BLaER1 treated with 17β-estradiol and CSF1 and Interleukin-3, amounts not matched to agents 10 nM and 100 nM (cell line): Measurements from ENCODE around the gene RPSA.

ENCODE experiments used
- H3K27ac ChIP-seq, 11 experiments: shearing (Covaris generic); formaldehyde crosslinking; 2 replicates each; pipeline ENCODE4 v1.8.1; 2022
- H3K27me3 ChIP-seq, 11 experiments: shearing (Covaris generic); formaldehyde crosslinking; 2 replicates each; pipeline ENCODE4 v1.8.1; 2022
- H3K36me3 ChIP-seq, 11 experiments: shearing (Covaris generic); formaldehyde crosslinking; 2 replicates each; pipeline ENCODE4 v1.8.1; 2022
- H3K4me1 ChIP-seq, 10 experiments: shearing (Covaris generic); formaldehyde crosslinking; 2 replicates each; pipeline ENCODE4 v1.8.1; 2022
- H3K4me2 ChIP-seq, 11 experiments: shearing (Covaris generic); formaldehyde crosslinking; 2 replicates each; pipeline ENCODE4 v1.8.1; 2022
- H3K4me3 ChIP-seq, 10 experiments: shearing (Covaris generic); formaldehyde crosslinking; 2 replicates each; pipeline ENCODE4 v1.8.1; 2022
- H3K9ac ChIP-seq, 11 experiments: shearing (Covaris generic); formaldehyde crosslinking; 2 replicates each; pipeline ENCODE4 v1.8.1; 2022
- H3K9me3 ChIP-seq, 11 experiments: shearing (Covaris generic); formaldehyde crosslinking; replicated peaks in 1 of 11; 2 replicates each; pipeline ENCODE4 v1.8.1; 2022
- H4K20me1 ChIP-seq, 11 experiments: shearing (Covaris generic); formaldehyde crosslinking; 2 replicates each; pipeline ENCODE4 v1.8.1; 2022
- Cebpa-rat ChIP-seq, 11 experiments: shearing (Covaris generic); IDR thresholded peaks; 2 replicates each; pipeline ENCODE4 v1.8.1; 2022

RPSA gene

DNA sequence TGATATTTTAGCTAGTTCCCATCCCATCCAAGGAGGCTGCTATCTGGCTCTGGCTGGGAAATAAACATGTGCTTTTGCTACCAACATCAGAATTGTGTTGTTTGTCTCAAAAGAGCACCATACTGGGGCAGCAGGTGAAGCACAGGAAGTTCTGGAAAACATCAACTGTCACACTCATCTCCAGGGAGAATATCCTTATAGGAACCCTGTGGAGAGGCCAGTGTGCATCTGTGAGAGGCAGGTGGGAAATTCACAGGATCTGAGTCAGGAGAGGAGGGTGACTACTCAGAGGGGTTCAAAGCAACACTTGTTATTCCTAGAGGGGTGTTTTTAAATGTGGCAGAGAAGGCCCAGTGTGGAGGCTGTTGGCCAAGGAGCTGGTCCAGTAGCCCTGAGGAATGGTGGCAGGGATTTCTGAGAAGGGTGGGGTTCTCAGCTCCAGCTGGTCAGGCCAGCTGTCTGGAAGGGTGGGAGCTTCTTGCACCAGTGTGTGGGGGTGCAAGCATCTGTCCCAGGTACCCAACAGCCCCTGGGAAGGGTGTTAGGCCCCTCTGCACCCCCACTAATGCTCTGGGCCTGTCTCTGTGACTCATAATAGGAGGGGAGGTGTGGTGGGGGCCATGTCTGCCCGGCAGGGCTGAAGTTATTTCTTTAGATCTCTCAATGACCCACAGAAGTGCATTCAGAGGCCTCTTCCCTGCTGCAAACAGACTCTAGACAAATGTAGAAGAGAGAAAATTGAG is 28.7 kb downstream of the RPSA start:
- Histone ChIP-seq H3K4me1 (0 out of 20 replicates have a peak, but pooled peaks cover 0 to 5% (median 0%) of the 10 kb centered on the region in 10 experiments), H3K9me3 (no peaks in the 10 kb centered on the region), H3K27ac (no peak overlapping the region), H4K20me1 (no peaks in the 10 kb centered on the region), H3K27me3 (no peaks in the 10 kb centered on the region), H3K9ac (no peak overlapping the region), H3K4me2 (no peak overlapping the region), H3K4me3 (no peak overlapping the region), H3K36me3 (no peaks in the 10 kb centered on the region)
- no peak for TF ChIP-seq Cebpa-rat (IDR thresholded peaks at IDR 0.05)

DNA sequence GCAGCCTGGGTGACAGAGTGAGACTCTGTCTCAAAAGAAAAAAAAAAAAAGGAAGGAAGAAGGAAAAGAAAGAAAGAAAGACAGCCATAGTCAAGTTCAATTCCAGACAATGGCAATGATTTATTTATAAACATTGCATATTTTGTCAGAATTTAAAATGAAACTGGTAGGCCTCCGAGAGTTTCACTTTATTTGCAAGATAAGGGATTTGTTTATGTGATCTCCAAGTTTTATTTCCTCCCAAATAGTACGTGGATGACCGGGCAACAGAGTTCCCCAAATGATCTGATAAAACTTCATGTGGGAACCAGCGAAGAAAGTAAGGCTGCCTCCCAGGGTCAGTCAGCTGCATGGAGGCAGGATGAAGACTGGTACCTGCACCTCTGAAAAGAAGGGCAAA is 32.4 kb downstream of the RPSA start:
- Histone ChIP-seq H4K20me1 (no peaks in the 10 kb centered on the region), H3K27ac (no peak overlapping the region), H3K27me3 (no peaks in the 10 kb centered on the region), H3K4me1 (no peaks in the 10 kb centered on the region), H3K4me3 (no peak overlapping the region), H3K36me3 (no peaks in the 10 kb centered on the region), H3K4me2 (no peak overlapping the region), H3K9me3 (no peaks in the 10 kb centered on the region), H3K9ac (no peak overlapping the region)
- TF ChIP-seq Cebpa-rat (IDR thresholded peaks at IDR 0.05), result no peak

DNA sequence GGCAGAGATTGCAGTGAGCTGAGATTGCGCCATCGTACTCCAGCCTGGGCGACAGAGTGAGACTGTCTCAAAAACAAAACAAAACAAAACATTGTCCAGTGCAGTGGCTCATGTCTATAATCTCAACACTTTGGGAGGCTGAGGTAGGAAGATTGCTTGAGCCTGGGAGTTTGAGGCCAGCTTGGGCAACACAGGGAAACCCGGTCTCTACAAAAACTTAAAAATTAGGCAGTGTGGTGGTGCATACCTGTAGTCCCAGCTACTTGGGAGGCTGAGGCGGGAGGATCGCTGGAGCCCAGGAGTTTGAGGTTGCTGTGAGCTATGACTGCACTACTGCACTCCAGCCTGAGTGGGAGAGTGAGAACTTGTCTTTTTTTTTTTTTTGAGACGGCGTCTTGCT is 33.8 kb downstream of the RPSA start:
- Histone ChIP-seq H3K9ac (no peak overlapping the region), H4K20me1 (no peaks in the 10 kb centered on the region), H3K4me3 (no peak overlapping the region), H3K36me3 (no peaks in the 10 kb centered on the region), H3K27ac (no peak overlapping the region), H3K4me1 (no peaks in the 10 kb centered on the region), H3K9me3 (no peaks in the 10 kb centered on the region), H3K4me2 (no peak overlapping the region), H3K27me3 (no peaks in the 10 kb centered on the region)
- no peak for TF ChIP-seq Cebpa-rat (IDR thresholded peaks at IDR 0.05)

DNA sequence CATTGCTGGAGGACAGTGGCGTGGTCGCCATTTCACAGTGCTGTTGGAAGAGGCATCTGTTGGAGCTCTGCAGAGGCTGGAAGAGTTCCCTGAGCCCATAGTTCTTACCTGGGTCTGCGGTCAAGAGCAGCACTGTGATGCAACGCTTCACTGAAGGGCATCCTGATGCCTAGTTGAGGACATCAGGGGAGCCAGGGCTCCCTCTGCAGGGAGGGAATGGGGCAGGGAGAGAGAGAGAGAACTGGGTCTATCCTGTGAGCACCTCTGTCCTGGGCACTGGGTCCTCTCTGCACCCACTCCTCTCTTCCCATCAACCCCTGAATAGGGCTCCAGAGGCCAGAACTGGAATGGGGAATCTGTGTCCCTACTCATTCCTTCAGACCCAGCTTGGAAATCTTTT is 37.0 kb downstream of the RPSA start:
- TF ChIP-seq Cebpa-rat (IDR thresholded peaks at IDR 0.05), result no peak
- Histone ChIP-seq H3K9me3 (no peaks in the 10 kb centered on the region), H3K4me2 (no peak overlapping the region), H3K27me3 (no peaks in the 10 kb centered on the region), H3K9ac (no peak overlapping the region), H3K27ac (no peak overlapping the region), H3K4me3 (no peak overlapping the region), H4K20me1 (no peaks in the 10 kb centered on the region), H3K36me3 (no peaks in the 10 kb centered on the region), H3K4me1 (peaks cover 0 to 10% (median 0%) of the 10 kb centered on the region in 10 experiments; a peak in 2 of 20 replicates)

DNA sequence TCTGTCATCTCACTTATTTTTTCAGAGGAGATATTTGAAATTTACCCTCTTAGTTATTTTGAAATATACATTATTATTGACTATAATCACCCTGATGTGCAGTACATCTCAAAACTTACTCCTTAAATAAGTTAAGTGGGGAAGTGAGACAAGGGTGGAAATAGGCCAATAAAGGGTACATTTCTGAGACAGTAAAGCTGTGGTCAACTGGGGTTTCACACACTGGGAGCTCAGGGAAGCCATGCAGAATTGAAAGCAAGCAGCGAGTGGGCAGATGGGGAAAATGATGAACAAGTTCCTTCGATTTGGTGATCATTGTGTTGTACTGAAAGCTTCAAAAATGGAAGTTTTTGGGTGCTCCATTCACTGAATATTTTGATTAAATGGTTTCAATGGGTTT is 39.4 kb downstream of the RPSA start:
- H4K20me1 ChIP-seq, result no peaks in the 10 kb centered on the region
- no peak for TF ChIP-seq Cebpa-rat (IDR thresholded peaks at IDR 0.05)

DNA sequence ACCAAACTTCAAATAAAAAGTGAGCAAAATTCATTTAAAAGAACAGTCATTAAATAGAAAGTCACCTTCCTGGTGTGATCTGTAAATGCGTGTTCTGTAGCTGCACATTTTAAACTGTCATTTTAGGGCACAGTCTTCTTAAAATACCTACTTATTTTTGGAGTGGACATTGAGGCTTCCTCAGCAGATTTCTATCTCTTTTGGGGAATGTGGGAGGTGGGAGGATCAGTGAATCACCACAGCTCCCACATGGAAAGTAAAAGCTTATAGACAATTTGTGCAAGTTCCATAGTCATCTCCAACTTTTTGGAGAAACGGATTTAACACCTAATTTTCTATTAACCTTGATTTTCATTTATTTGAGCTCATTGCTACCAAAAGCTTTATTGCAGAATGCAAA is 39.9 kb downstream of the RPSA start:
- H4K20me1 ChIP-seq, result no peaks in the 10 kb centered on the region
- H3K4me1 ChIP-seq, result peaks cover 0 to 10% (median 0%) of the 10 kb centered on the region in 10 experiments; a peak in 2 of 20 replicates
- H3K4me3 ChIP-seq, result no peak overlapping the region
- H3K9ac ChIP-seq, result no peak overlapping the region
- no peaks in the 10 kb centered on the region for H3K36me3 ChIP-seq
- no peaks in the 10 kb centered on the region for H3K27me3 ChIP-seq
- H3K27ac ChIP-seq, result no peak overlapping the region
- no peak for TF ChIP-seq Cebpa-rat (IDR thresholded peaks at IDR 0.05)
- no peaks in the 10 kb centered on the region for H3K9me3 ChIP-seq
- H3K4me2 ChIP-seq, result peak overlapping the region in 2 of 11 experiments; percentile 17 to 39; a peak in 3 of 22 replicates

More for the DNA sequence above, 39.4 kb downstream of the RPSA start:
- no peak overlapping the region for H3K27ac ChIP-seq
- peak overlapping the region in 2 of 11 experiments; percentile 8 to 39; a peak in 1 of 22 replicates for H3K4me2 ChIP-seq
- H3K36me3 ChIP-seq, result no peaks in the 10 kb centered on the region
- H3K4me3 ChIP-seq, result no peak overlapping the region
- peaks cover 0 to 10% (median 0%) of the 10 kb centered on the region in 10 experiments; a peak in 2 of 20 replicates for H3K4me1 ChIP-seq
- H3K9me3 ChIP-seq, result no peaks in the 10 kb centered on the region
- H3K27me3 ChIP-seq, result no peaks in the 10 kb centered on the region
- no peak overlapping the region for H3K9ac ChIP-seq

DNA sequence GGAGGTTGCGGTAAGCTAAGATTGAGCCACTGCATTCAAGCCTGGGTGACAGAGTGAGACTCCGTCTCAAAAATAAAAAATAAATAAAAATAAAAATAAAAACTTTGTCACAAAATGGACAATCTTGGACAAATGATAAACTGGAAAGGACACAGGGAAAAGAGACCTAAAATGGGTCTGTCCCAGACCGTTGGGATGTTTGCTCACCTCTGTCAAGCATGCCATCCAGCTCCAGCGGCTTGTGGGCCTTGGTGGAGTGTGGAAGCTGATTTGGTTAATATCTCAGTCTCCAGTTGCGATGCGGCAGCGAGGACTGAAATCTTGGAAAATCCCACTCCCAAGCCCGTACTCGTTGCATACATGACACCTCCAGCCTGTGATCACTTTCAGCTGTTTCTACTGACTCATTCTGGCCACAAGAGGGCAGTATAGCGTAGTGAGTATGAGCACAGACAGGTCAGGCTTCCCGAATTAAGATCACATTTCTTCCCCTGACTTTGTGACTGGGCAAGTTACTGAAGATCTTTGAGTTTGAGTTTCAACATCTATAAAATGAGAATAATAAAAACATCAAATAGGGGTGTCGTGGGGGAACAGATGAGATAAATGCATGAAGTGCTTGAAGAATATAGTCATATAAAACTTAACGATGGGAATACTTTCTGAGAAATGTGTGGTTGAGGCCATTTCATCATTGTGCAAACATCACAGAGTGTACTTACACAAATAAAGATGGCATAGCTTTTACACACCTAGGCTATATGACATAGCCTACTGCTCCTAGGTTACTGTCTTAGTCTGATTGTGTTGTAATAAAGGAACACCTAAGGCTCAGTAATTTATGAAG is 41.3 kb downstream of the RPSA start:
- no peak for TF ChIP-seq Cebpa-rat (IDR thresholded peaks at IDR 0.05)
- H3K9ac ChIP-seq, result no peak overlapping the region
- peaks cover 0 to 10% (median 0%) of the 10 kb centered on the region in 10 experiments; a peak in 2 of 20 replicates for H3K4me1 ChIP-seq
- no peaks in the 10 kb centered on the region for H4K20me1 ChIP-seq
- H3K27me3 ChIP-seq, result no peaks in the 10 kb centered on the region
- no peaks in the 10 kb centered on the region for H3K9me3 ChIP-seq
- no peak overlapping the region for H3K27ac ChIP-seq
- H3K36me3 ChIP-seq, result no peaks in the 10 kb centered on the region
- H3K4me3 ChIP-seq, result no peak overlapping the region
- H3K4me2 ChIP-seq, result 0 out of 22 replicates have a peak overlapping the region, but pooled peaks of 1 of the 11 experiments have one; percentile 39

DNA sequence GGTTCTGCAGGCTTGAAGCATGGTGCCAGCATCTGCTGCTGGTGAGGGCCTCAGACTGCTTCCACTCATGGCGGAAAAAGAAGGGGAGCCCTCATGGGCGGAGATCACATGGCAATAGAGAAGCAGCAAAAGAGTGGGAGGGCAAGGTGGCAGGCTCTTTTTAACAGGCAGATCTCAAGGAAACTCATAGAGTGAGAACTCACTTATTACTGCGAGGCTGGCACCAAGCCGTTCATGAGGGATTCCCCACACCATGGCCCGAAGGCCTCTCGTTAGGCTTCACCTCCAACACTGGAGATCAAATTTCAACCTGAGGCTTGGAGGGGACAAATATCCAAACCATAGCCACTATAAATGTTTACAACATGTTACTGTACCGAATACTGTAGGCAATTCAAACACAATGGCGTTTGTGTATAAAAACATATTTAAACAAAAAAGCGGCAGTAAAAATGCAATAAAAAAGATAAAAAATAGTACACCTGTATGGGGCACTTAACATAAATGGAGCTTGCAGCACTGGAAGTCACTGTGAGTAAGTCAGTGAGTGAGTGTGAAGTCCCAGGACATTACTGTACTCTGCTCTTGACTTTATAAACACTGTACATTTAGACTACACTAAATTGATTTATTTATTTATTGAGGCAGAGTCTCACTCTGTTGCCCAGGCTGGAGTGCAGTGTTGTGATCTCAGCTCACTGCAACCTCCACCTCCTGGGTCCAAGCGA is 42.1 kb downstream of the RPSA start:
- TF ChIP-seq Cebpa-rat (IDR thresholded peaks at IDR 0.05), result no peak
- Histone ChIP-seq H3K9me3 (no peaks in the 10 kb centered on the region), H3K9ac (no peak overlapping the region), H3K36me3 (no peaks in the 10 kb centered on the region), H4K20me1 (no peaks in the 10 kb centered on the region), H3K27me3 (no peaks in the 10 kb centered on the region), H3K4me2 (no peak overlapping the region), H3K4me3 (no peak overlapping the region), H3K4me1 (peaks cover 0 to 10% (median 0%) of the 10 kb centered on the region in 10 experiments; a peak in 2 of 20 replicates), H3K27ac (no peak overlapping the region)

DNA sequence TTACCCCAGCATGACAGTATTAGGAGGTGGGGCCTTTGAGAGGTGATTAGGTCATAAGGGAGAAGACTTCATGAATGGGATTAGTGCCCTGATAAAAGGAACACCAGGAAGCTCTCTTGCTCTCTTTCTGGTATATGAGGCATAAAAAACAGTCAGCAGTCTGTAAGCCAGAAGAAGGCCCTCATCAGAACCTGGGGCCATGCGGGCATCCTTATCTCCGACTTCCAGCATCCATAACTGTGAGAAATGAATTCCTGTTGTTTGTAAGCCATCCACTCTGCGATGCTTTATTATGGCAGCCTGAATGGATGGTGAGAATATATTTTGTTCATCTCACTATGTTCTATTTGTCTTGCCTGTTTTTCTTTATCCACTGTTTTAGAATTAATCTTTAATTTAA is 43.3 kb downstream of the RPSA start:
- no peak overlapping the region for H3K4me3 ChIP-seq
- TF ChIP-seq Cebpa-rat (IDR thresholded peaks at IDR 0.05), result no peak
- no peaks in the 10 kb centered on the region for H3K36me3 ChIP-seq

More for the DNA sequence above, 43.3 kb downstream of the RPSA start:
- peaks cover 0 to 10% (median 0%) of the 10 kb centered on the region in 10 experiments; a peak in 2 of 20 replicates for H3K4me1 ChIP-seq
- H3K4me2 ChIP-seq, result no peak overlapping the region
- no peak overlapping the region for H3K27ac ChIP-seq
- H4K20me1 ChIP-seq, result no peaks in the 10 kb centered on the region
- no peaks in the 10 kb centered on the region for H3K27me3 ChIP-seq
- no peaks in the 10 kb centered on the region for H3K9me3 ChIP-seq
- H3K9ac ChIP-seq, result no peak overlapping the region
